OCI-LY3 (cell line): ENCODE results near the gene PAGR1.

Experiments
- H2AFZ ChIP-seq: fragments of 200-600, 300-600 bp; shearing (Covaris generic); 2 replicates; pipeline ENCODE4 v1.6.0; 2014; ENCODE audit warnings: antibody characterized with exemption, low read depth, low read length
- H3K27ac ChIP-seq: fragments of 200-600, 300-600 bp; sonication (generic); 2 replicates; pipeline ENCODE4 v1.5.1; 2014; ENCODE audit warnings: mild to moderate bottlenecking, low read length, moderate library complexity, mixed read lengths
- H3K27me3 ChIP-seq: fragments of 200-600, 300-600 bp; sonication (generic); 2 replicates; pipeline ENCODE4 v1.6.1; 2014; ENCODE audit warnings: low read depth, low read length, mixed read lengths
- H3K36me3 ChIP-seq: fragments of 200-600, 300-600 bp; sonication (generic); replicated peaks from 2 replicates; pipeline ENCODE3; 2014; ENCODE audit warnings: low read depth, low read length, mixed read lengths
- H3K4me1 ChIP-seq: fragments of 300-600, 200-600 bp; sonication (generic); 2 replicates; pipeline ENCODE4 v1.6.1; 2014; ENCODE audit warnings: low read length, mixed read lengths
- H3K4me2 ChIP-seq: fragments of 200-600, 300-600 bp; sonication (generic); 2 replicates; pipeline ENCODE4 v1.6.1; 2014; ENCODE audit warnings: low read length, mixed read lengths
- H3K4me3 ChIP-seq: fragments of 300-600, 200-600 bp; sonication (generic); 2 replicates; pipeline ENCODE4 v1.5.1; 2014; ENCODE audit warnings: antibody characterized with exemption, mild to moderate bottlenecking, low read length, moderate library complexity
- H3K79me2 ChIP-seq: fragments of 300-600, 200-600 bp; shearing (Covaris generic); 2 replicates; pipeline ENCODE4 v1.6.1; 2014; ENCODE audit warnings: mild to moderate bottlenecking, low read length, mixed read lengths
- H3K9ac ChIP-seq: fragments of 300-600, 200-600 bp; shearing (Covaris generic); 2 replicates; pipeline ENCODE4 v1.6.0; 2014; ENCODE audit warnings: mild to moderate bottlenecking, low read length, moderate library complexity
- H3K9me3 ChIP-seq: fragments of 200-600, 300-600 bp; shearing (Covaris generic); 2 replicates; pipeline ENCODE4 v1.6.1; 2014; ENCODE audit warnings: low read length, mixed read lengths; ENCODE audit not compliant: insufficient read depth
- H4K20me1 ChIP-seq: fragments of 200-600, 300-600 bp; sonication (generic); 2 replicates; pipeline ENCODE4 v1.6.1; 2016; ENCODE audit warnings: low read length, mixed read lengths; ENCODE audit not compliant: insufficient read depth
- EZH2phosphoT487 ChIP-seq: fragments of 200-600 bp; shearing (Covaris generic); IDR thresholded peaks from 2 replicates; pipeline ENCODE4 v1.6.1; 2018; ENCODE audit warnings: antibody characterized with exemption, mixed run types, low read depth
- TF ChIP-seq, protein P1 (sequence below): fragments of 200-600, 300-600 bp; sonication (generic); IDR thresholded peaks from 2 replicates; pipeline ENCODE4 v1.5.1; 2014; ENCODE audit warnings: antibody characterized with exemption, low read length, low read depth

Gene PAGR1

DNA sequence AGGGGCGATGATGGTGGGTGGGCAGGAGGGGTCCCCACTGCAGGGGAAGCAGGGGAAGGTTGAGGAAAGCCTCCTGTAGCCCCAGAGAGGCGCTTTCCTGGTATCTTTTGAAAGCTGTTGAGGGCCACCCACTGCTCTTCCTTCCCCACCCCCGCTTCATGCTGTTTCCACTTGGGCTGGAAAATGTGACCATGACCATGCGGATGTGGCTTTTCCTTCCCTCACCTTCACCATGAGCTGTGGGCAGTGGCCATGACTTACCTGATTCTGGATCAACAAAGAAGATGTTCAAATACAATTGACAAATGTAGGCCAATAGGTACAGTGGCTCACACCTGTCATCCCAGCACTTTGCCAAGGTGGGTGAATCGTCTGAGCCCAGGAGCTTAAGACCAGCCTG is 18.1 kb downstream of the PAGR1 start:
- TF ChIP-seq, protein P1, sequence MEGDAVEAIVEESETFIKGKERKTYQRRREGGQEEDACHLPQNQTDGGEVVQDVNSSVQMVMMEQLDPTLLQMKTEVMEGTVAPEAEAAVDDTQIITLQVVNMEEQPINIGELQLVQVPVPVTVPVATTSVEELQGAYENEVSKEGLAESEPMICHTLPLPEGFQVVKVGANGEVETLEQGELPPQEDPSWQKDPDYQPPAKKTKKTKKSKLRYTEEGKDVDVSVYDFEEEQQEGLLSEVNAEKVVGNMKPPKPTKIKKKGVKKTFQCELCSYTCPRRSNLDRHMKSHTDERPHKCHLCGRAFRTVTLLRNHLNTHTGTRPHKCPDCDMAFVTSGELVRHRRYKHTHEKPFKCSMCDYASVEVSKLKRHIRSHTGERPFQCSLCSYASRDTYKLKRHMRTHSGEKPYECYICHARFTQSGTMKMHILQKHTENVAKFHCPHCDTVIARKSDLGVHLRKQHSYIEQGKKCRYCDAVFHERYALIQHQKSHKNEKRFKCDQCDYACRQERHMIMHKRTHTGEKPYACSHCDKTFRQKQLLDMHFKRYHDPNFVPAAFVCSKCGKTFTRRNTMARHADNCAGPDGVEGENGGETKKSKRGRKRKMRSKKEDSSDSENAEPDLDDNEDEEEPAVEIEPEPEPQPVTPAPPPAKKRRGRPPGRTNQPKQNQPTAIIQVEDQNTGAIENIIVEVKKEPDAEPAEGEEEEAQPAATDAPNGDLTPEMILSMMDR: no peak
- TF ChIP-seq EZH2phosphoT487: no peak

DNA sequence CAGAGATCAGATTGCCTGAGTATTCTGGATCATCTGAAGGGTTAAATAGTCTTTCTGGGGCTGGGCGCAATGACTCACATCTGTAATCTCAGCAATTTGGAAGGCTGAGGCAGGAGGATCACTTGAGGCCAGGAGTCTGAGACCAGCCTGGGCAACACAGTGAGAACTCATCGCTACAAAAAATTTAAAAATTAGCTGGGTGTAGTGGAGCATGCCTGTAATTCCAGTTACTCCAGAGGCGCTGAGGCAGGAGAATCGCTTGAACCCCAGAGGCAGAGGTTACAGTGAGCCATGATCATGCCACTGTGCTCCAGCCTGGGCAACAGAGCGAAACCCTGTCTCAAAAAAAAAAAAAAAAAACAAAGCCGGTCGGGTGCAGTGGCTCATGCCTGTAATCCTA is 20.0 kb downstream of the PAGR1 start:
- Histone ChIP-seq H3K9me3 (no peaks in the 10 kb centered on the region), H3K79me2 (no peaks in the 10 kb centered on the region), H3K4me3 (no peak overlapping the region), H2AFZ (no peak overlapping the region), H3K27ac (no peak overlapping the region), H3K27me3 (no peaks in the 10 kb centered on the region), H4K20me1 (no peaks in the 10 kb centered on the region), H3K36me3 (no peaks in the 10 kb centered on the region), H3K4me2 (no peak overlapping the region), H3K9ac (no peak overlapping the region), H3K4me1 (no peaks in the 10 kb centered on the region)
- TF ChIP-seq EZH2phosphoT487: no peak
- TF ChIP-seq, protein P1: no peak

More for the DNA sequence above, 18.1 kb downstream of the PAGR1 start:
- H3K4me1 ChIP-seq: no peaks in the 10 kb centered on the region
- no peaks in the 10 kb centered on the region for H3K9me3 ChIP-seq
- no peak overlapping the region for H3K4me3 ChIP-seq
- no peak overlapping the region for H3K27ac ChIP-seq
- H2AFZ ChIP-seq: no peak overlapping the region
- H3K27me3 ChIP-seq: no peaks in the 10 kb centered on the region
- no peaks in the 10 kb centered on the region for H3K36me3 ChIP-seq
- H3K79me2 ChIP-seq: no peaks in the 10 kb centered on the region
- no peaks in the 10 kb centered on the region for H4K20me1 ChIP-seq
- H3K9ac ChIP-seq: no peak overlapping the region
- no peak overlapping the region for H3K4me2 ChIP-seq

DNA sequence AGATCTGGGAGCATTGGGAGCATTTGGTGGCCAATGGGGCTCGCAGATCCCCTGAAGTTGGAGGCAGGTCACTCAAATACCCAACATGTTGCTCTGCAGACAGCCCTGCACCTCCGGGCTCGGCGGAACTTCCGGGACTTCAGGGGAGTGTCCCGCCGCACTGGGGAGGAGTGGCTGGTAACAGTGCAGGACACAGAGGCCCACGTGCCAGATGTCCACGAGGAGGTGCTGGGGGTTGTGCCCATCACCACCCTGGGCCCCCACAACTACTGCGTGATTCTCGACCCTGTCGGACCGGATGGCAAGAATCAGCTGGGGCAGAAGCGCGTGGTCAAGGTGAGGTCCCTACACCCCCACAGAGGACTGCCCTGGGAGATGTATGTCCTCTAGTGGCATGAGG is 20.7 kb downstream of the PAGR1 start:
- Histone ChIP-seq H3K4me2 (no peak overlapping the region), H3K27ac (no peak overlapping the region), H3K36me3 (no peaks in the 10 kb centered on the region), H3K4me3 (no peak overlapping the region), H3K27me3 (no peaks in the 10 kb centered on the region), H3K79me2 (no peaks in the 10 kb centered on the region), H3K9ac (no peak overlapping the region), H4K20me1 (no peaks in the 10 kb centered on the region), H2AFZ (no peak overlapping the region), H3K4me1 (no peaks in the 10 kb centered on the region), H3K9me3 (no peaks in the 10 kb centered on the region)
- TF ChIP-seq EZH2phosphoT487: no peak

DNA sequence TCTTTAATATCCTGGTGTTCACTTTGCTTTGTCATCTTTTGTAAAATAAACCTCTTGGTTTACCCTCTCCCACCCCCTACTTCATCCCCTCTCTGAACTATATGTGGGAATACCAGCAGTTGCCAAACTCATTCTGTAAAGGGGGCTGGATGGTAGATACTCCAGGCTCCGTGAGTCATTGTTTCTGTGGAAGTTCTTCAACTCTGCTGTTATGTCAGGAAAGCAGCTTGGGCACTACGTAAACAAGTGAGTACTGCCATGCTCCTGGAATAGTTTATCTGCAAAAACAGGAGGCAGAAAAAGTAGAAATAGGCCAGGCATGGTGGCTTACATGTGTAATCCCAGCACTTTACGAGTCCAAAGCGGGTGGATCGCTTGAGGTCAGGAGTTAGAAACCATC is 21.9 kb downstream of the PAGR1 start:
- no peaks in the 10 kb centered on the region for H3K27me3 ChIP-seq
- H3K4me2 ChIP-seq: no peak overlapping the region
- no peaks in the 10 kb centered on the region for H4K20me1 ChIP-seq
- H3K27ac ChIP-seq: no peak overlapping the region
- no peaks in the 10 kb centered on the region for H3K79me2 ChIP-seq
- no peak overlapping the region for H3K4me3 ChIP-seq
- no peak overlapping the region for H2AFZ ChIP-seq
- no peak overlapping the region for H3K9ac ChIP-seq
- H3K4me1 ChIP-seq: no peaks in the 10 kb centered on the region
- no peaks in the 10 kb centered on the region for H3K36me3 ChIP-seq
- no peaks in the 10 kb centered on the region for H3K9me3 ChIP-seq
- TF ChIP-seq, protein P1: no peak
- TF ChIP-seq EZH2phosphoT487: no peak

DNA sequence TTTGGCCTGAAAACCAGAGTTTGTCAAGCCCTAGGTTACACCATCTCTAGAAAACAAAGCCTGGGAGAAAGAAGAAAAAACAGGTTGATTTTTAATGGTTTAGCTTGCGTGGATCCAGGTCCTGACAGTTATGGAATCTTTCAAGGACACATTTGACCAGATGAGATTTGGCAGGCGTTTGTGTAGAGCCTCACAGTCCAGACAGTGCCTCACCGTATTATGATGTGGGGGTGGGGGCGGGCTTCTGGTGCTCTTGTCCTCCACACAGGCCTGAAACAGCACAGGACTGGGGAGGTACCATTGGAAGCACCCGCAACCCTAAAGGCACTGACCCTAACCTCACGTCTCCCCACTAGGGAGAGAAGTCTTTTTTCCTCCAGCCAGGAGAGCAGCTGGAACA is 23.9 kb downstream of the PAGR1 start:
- Histone ChIP-seq H3K4me3 (no peak overlapping the region), H3K9ac (no peak overlapping the region), H3K4me1 (no peaks in the 10 kb centered on the region), H3K27me3 (no peaks in the 10 kb centered on the region), H3K79me2 (no peaks in the 10 kb centered on the region), H3K27ac (no peak overlapping the region), H3K36me3 (no peaks in the 10 kb centered on the region), H3K4me2 (no peak overlapping the region), H2AFZ (no peak overlapping the region), H3K9me3 (no peaks in the 10 kb centered on the region), H4K20me1 (no peaks in the 10 kb centered on the region)
- TF ChIP-seq EZH2phosphoT487: no peak
- TF ChIP-seq, protein P1: no peak
